HG03460 (cell line): ENCODE measurements around the gene PCK2.

Experiments used
- ATAC-seq: cut with Tn5 transposase; IDR thresholded peaks from one replicate; pipeline ENCODE4 v1.9.1; 2021; ENCODE audit not compliant: unreplicated experiment

PCK2 gene

GRCh38 chr14:24114532-24115421, 20.7 kb downstream of the PCK2 start, which contains the start of the genes DCAF11 and NRL:
Gene DCAF11 (plus strand): TSS chr14:24114777. CDS start chr14:24115595, 818 bp downstream.
Gene NRL (minus strand): TSS chr14:24114949. CDS start chr14:24082848, 32,101 bp downstream.
- peak; percentile 82 for ATAC-seq

- ATAC-seq: no peak
These were observed 21.5 kb downstream of the PCK2 start for GRCh38 chr14:24115422-24116127.

- ATAC-seq: no peak
These were observed 22.2 kb downstream of the PCK2 start for GRCh38 chr14:24116128-24116814.

GRCh38 chr14:24117179-24117578, 23.1 kb downstream of the PCK2 start:
- ATAC-seq: no peak

- no peak for ATAC-seq
These were observed 25.6 kb downstream of the PCK2 start for GRCh38 chr14:24119691-24120090.

GRCh38 chr14:24121210-24121609, 27.1 kb downstream of the PCK2 start:
- no peak for ATAC-seq

- ATAC-seq: no peak
These were observed 28.3 kb downstream of the PCK2 start for GRCh38 chr14:24122416-24122815.

GRCh38 chr14:24122898-24123297, 28.8 kb downstream of the PCK2 start:
- no peak for ATAC-seq

GRCh38 chr14:24123424-24124417, 29.6 kb downstream of the PCK2 start:
- ATAC-seq: peak; percentile 57

GRCh38 chr14:24126939-24127338, 32.8 kb downstream of the PCK2 start:
- no peak for ATAC-seq

- ATAC-seq: no peak
These were observed 33.6 kb downstream of the PCK2 start for GRCh38 chr14:24127673-24128072.

- ATAC-seq: no peak
These were observed 35.4 kb downstream of the PCK2 start for GRCh38 chr14:24129410-24129998.

- no peak for ATAC-seq
These were observed 36.2 kb downstream of the PCK2 start, which contains the start of gene FITM1 for GRCh38 chr14:24130380-24130716. Gene FITM1 (plus strand): TSS chr14:24130659. CDS start chr14:24131564, 905 bp downstream.

- ATAC-seq: no peak
These were observed 36.8 kb downstream of the PCK2 start for GRCh38 chr14:24130717-24131548.

- no peak for ATAC-seq
These were observed 37.4 kb downstream of the PCK2 start for GRCh38 chr14:24131549-24131966.

GRCh38 chr14:24132061-24132685, 38.1 kb downstream of the PCK2 start:
- ATAC-seq: no peak

GRCh38 chr14:24132976-24133375, 38.9 kb downstream of the PCK2 start:
- ATAC-seq: no peak

- no peak for ATAC-seq
These were observed 39.6 kb downstream of the PCK2 start for GRCh38 chr14:24133735-24134134.

- peak; percentile 1 for ATAC-seq
These were observed 41.4 kb downstream of the PCK2 start for GRCh38 chr14:24135584-24135833.
